Activated CD4-positive, alpha-beta T cell treated with anti-CD3 and anti-CD28 coated beads for 36 hours (primary cell): ENCODE data around the gene CRYBG1. TPM values are rescaled to one million over a fixed set of nuclear protein-coding genes. Genes with fewer than 3 reads are reported as not detected.
"Not testable (repeated sequence)": the region's sequence is repeated elsewhere in the genome, so short reads cannot be mapped to it uniquely, and the experiment has no call there.

Experiments used
- ATAC-seq: fragments of 200-7000 bp; cut with Tn5 transposase; one replicate; pipeline ENCODE4 v1.10.0; 2021; ENCODE audit warnings: mild to moderate bottlenecking, moderate library complexity
- CTCF ChIA-PET: fragments of 350-600 bp; sonication (Branson Sonifier 250); formaldehyde crosslinking; loops from one replicate; lab custom pipeline; 2021; ENCODE audit warnings: antibody characterized with exemption; lab: Charles Lee
- POLR2A ChIA-PET: fragments of 350-600 bp; sonication (Branson Sonifier 250); formaldehyde crosslinking; loops from one replicate; lab custom pipeline; 2021; ENCODE audit warnings: antibody characterized with exemption, inconsistent platforms; lab: Charles Lee
- DNase-seq: peaks from one replicate; pipeline ENCODE4 v3.0.0-alpha.2; 2020
- H3K27ac Mint-ChIP-seq: one replicate; pipeline ENCODE4 v1.8.0; 2021; ENCODE audit warnings: mixed read lengths
- H3K27me3 Mint-ChIP-seq: one replicate; pipeline ENCODE4 v1.8.0; 2021; ENCODE audit warnings: mixed read lengths
- H3K36me3 Mint-ChIP-seq: one replicate; pipeline ENCODE4 v1.8.0; 2021; ENCODE audit warnings: low read depth, mixed read lengths
- H3K4me1 Mint-ChIP-seq: one replicate; pipeline ENCODE4 v1.8.0; 2021; ENCODE audit warnings: mixed read lengths
- H3K4me3 Mint-ChIP-seq: one replicate; pipeline ENCODE4 v1.8.0; 2021; ENCODE audit warnings: mild to moderate bottlenecking, moderate library complexity, mixed read lengths
- H3K9me3 Mint-ChIP-seq: one replicate; pipeline ENCODE4 v1.8.0; 2021; ENCODE audit warnings: low read depth, mixed read lengths
- intact Hi-C, 2 experiments: fragments of 100-400 bp; cut with DNase I in 1 of 2; cut with micrococcal nuclease in 1 of 2; formaldehyde crosslinking; loops; one replicate each; pipeline versions ENCODE4 v1.14.2 to v1.15.1; 2022 to 2024; cut with DNase I, micrococcal nuclease
- total RNA-seq, 2 experiments: library from RNA; stranded (reverse); gene quantifications; one replicate each; pipeline ENCODE4 v1.2.3, GENCODE V29; 2021

CRYBG1 gene
- total RNA-seq, 2 experiments from 2014 or later, result 26.2 to 26.6 TPM

GRCh38 chr6:106396426-106397220, 36.1 kb downstream of the CRYBG1 start:
- no peaks in the 10 kb centered on the region for H3K4me1 Mint-ChIP-seq
- H3K4me3 Mint-ChIP-seq, result no peak overlapping the region
- DNase-seq (no peak), ATAC-seq (no peak)
- no peaks in the 10 kb centered on the region for H3K9me3 Mint-ChIP-seq
- no peaks in the 10 kb centered on the region for H3K36me3 Mint-ChIP-seq
- POLR2A ChIA-PET, result no interaction called here
- no peak overlapping the region for H3K27ac Mint-ChIP-seq
- CTCF ChIA-PET, result interaction anchor here (0.6 to 1.1 kb wide), 3 partner anchors 10 to 631 kb away, joined by 3 read pairs; no protein-coding TSS in a partner anchor
- H3K27me3 Mint-ChIP-seq, result peaks cover 20% of the 10 kb centered on the region
- intact Hi-C loops, result no loop called here

- no peaks in the 10 kb centered on the region for H3K36me3 Mint-ChIP-seq
- no peak for DNase-seq
- H3K4me3 Mint-ChIP-seq, result no peak overlapping the region
- H3K9me3 Mint-ChIP-seq, result no peaks in the 10 kb centered on the region
- no peak for ATAC-seq
- H3K27me3 Mint-ChIP-seq, result peaks cover 18% of the 10 kb centered on the region
- H3K27ac Mint-ChIP-seq, result no peak overlapping the region
- intact Hi-C loops, result no loop called here
- ChIA-PET CTCF (interaction anchor here (1.0 kb wide), 1 partner anchor 58 kb away, joined by 3 read pairs; no protein-coding TSS in a partner anchor), POLR2A (no interaction called here)
- no peaks in the 10 kb centered on the region for H3K4me1 Mint-ChIP-seq
These were observed 36.9 kb downstream of the CRYBG1 start for GRCh38 chr6:106397431-106397830.

- Mint-ChIP-seq H3K27ac (no peak overlapping the region), H3K4me3 (no peak overlapping the region), H3K4me1 (no peaks in the 10 kb centered on the region), H3K9me3 (no peaks in the 10 kb centered on the region), H3K27me3 (peaks cover 22% of the 10 kb centered on the region), H3K36me3 (no peaks in the 10 kb centered on the region)
- CTCF ChIA-PET, result no interaction called here
- POLR2A ChIA-PET, result no interaction called here
- intact Hi-C loops, result no loop called here
- DNase-seq (no peak), ATAC-seq (no peak)
These were observed 38.1 kb downstream of the CRYBG1 start for GRCh38 chr6:106398621-106399020.

GRCh38 chr6:106405044-106405443, 44.5 kb downstream of the CRYBG1 start:
- POLR2A ChIA-PET, CTCF ChIA-PET: not testable (repeated sequence)

GRCh38 chr6:106411056-106411455, 50.5 kb downstream of the CRYBG1 start:
- DNase-seq, result no peak
- peaks cover 30% of the 10 kb centered on the region for H3K27me3 Mint-ChIP-seq
- POLR2A ChIA-PET, result no interaction called here
- peaks cover 11% of the 10 kb centered on the region for H3K9me3 Mint-ChIP-seq
- H3K27ac Mint-ChIP-seq, result no peak overlapping the region
- H3K4me3 Mint-ChIP-seq, result no peak overlapping the region
- H3K36me3 Mint-ChIP-seq, result no peaks in the 10 kb centered on the region
- intact Hi-C loops, result no loop called here
- H3K4me1 Mint-ChIP-seq, result no peaks in the 10 kb centered on the region
- CTCF ChIA-PET, result interaction anchor here (1.0 to 1.8 kb wide), 3 partner anchors 34 to 72 kb away, joined by 4 to 6 read pairs (median 4); partner anchors contain the start of gene CRYBG1
- no peak for ATAC-seq

More at GRCh38 chr6:106405044-106405443, 44.5 kb downstream of the CRYBG1 start:
- ATAC-seq, DNase-seq, H3K36me3 Mint-ChIP-seq, H3K4me1 Mint-ChIP-seq, H3K4me3 Mint-ChIP-seq, intact Hi-C loops, H3K27ac Mint-ChIP-seq: not testable (repeated sequence)
- H3K27me3 Mint-ChIP-seq, result peaks cover 37% of the 10 kb centered on the region
- H3K9me3 Mint-ChIP-seq, result peaks cover 11% of the 10 kb centered on the region

GRCh38 chr6:106411643-106412200, 51.2 kb downstream of the CRYBG1 start:
- CTCF ChIA-PET, result interaction anchor here (1.0 to 1.8 kb wide), 3 partner anchors 34 to 72 kb away, joined by 4 to 6 read pairs (median 4); partner anchors contain the start of gene CRYBG1
- DNase-seq (no peak), ATAC-seq (no peak)
- H3K27ac Mint-ChIP-seq, result no peak overlapping the region
- H3K9me3 Mint-ChIP-seq, result peaks cover 11% of the 10 kb centered on the region
- H3K4me1 Mint-ChIP-seq, result no peaks in the 10 kb centered on the region
- POLR2A ChIA-PET, result no interaction called here
- no peak overlapping the region for H3K4me3 Mint-ChIP-seq
- peaks cover 32% of the 10 kb centered on the region for H3K27me3 Mint-ChIP-seq
- no peaks in the 10 kb centered on the region for H3K36me3 Mint-ChIP-seq
- intact Hi-C loops, result no loop called here

- intact Hi-C loops, result no loop called here
- POLR2A ChIA-PET, result no interaction called here
- ATAC-seq (no peak), DNase-seq (no peak)
- Mint-ChIP-seq H3K4me1 (no peaks in the 10 kb centered on the region), H3K27ac (no peak overlapping the region), H3K27me3 (peaks cover 22% of the 10 kb centered on the region), H3K36me3 (no peaks in the 10 kb centered on the region), H3K9me3 (no peaks in the 10 kb centered on the region), H3K4me3 (no peak overlapping the region)
- CTCF ChIA-PET, result no interaction called here
These were observed 52.5 kb downstream of the CRYBG1 start for GRCh38 chr6:106413016-106413415.

GRCh38 chr6:106413722-106414121, 53.2 kb downstream of the CRYBG1 start:
- CTCF ChIA-PET, result interaction anchor here (1.0 to 1.4 kb wide), 2 partner anchors 32 to 77 kb away, joined by 3 to 5 read pairs; no protein-coding TSS in a partner anchor
- no peak overlapping the region for H3K27ac Mint-ChIP-seq
- no peaks in the 10 kb centered on the region for H3K9me3 Mint-ChIP-seq
- intact Hi-C loops, result no loop called here
- H3K27me3 Mint-ChIP-seq, result peaks cover 19% of the 10 kb centered on the region
- H3K36me3 Mint-ChIP-seq, result no peaks in the 10 kb centered on the region
- ATAC-seq (no peak), DNase-seq (no peak)
- H3K4me1 Mint-ChIP-seq, result no peaks in the 10 kb centered on the region
- POLR2A ChIA-PET, result no interaction called here
- H3K4me3 Mint-ChIP-seq, result no peak overlapping the region

GRCh38 chr6:106415921-106416320, 55.4 kb downstream of the CRYBG1 start:
- Mint-ChIP-seq H3K36me3 (no peaks in the 10 kb centered on the region), H3K4me3 (no peak overlapping the region), H3K9me3 (no peaks in the 10 kb centered on the region), H3K4me1 (no peaks in the 10 kb centered on the region), H3K27ac (no peak overlapping the region), H3K27me3 (peaks cover 14% of the 10 kb centered on the region)
- POLR2A ChIA-PET, result no interaction called here
- intact Hi-C loops, result no loop called here
- CTCF ChIA-PET, result interaction anchor here (0.6 to 1.5 kb wide), 3 partner anchors 47 to 151 kb away, joined by 3 to 4 read pairs (median 3); no protein-coding TSS in a partner anchor
- no peak for ATAC-seq
- no peak for DNase-seq

- Mint-ChIP-seq H3K9me3 (no peaks in the 10 kb centered on the region), H3K27ac (no peak overlapping the region), H3K36me3 (no peaks in the 10 kb centered on the region), H3K4me3 (no peak overlapping the region), H3K27me3 (peaks cover 14% of the 10 kb centered on the region), H3K4me1 (no peaks in the 10 kb centered on the region)
- intact Hi-C loops, result no loop called here
- CTCF ChIA-PET, result interaction anchor here (0.6 kb wide), 2 partner anchors 26 to 145 kb away, joined by 3 read pairs; no protein-coding TSS in a partner anchor
- no peak for DNase-seq
- ATAC-seq, result no peak
- POLR2A ChIA-PET, result no interaction called here
These were observed 57.1 kb downstream of the CRYBG1 start for GRCh38 chr6:106417572-106418147.

GRCh38 chr6:106419900-106420613, 59.5 kb downstream of the CRYBG1 start:
- ATAC-seq (no peak), DNase-seq (no peak)
- intact Hi-C loops, result no loop called here
- Mint-ChIP-seq H3K9me3 (no peaks in the 10 kb centered on the region), H3K27me3 (peaks cover 9% of the 10 kb centered on the region), H3K27ac (no peak overlapping the region), H3K36me3 (no peaks in the 10 kb centered on the region), H3K4me3 (no peak overlapping the region), H3K4me1 (no peaks in the 10 kb centered on the region)
- ChIA-PET CTCF (interaction anchor here (0.7 to 1.1 kb wide), 2 partner anchors 22 to 86 kb away, joined by 3 to 4 read pairs; no protein-coding TSS in a partner anchor), POLR2A (no interaction called here)
